ENCODE measurements around the gene GJA10. TPM values are rescaled to one million over a fixed set of nuclear protein-coding genes. Genes with fewer than 3 reads are reported as not detected.

Gene GJA10
- total RNA-seq, 1 experiment from 2014 or later = not detected

DNA sequence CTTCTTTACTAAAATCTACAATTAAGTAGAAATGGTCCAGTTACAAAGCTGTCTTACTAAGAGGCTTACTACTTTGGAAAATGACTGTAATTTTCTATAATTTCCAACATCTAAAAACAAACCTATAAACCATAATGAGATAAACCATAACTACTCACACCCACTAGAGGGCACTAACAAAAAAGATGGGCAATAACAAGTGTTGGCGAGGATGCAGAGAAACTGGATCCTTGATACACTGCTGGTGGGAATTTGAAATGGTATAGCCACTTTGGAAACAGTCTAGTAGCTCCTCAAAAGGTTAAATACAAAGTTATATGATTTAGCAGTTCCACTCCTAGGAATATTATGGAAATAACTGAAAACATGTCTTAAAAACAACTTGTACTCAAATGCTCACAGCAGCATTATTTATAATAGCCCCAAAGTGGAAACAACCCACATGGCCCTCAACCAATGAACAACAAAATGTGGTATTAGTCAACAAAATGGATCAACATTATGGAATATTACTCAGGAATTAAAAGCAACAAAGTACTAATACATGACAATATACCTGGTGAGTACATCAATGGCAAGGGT lies 50.6 kb downstream of the GJA10 start:
- Mint-ChIP-seq H3K9me3 (ENCODE audit: unreplicated experiment) (no peaks in the 10 kb centered on the region), H3K4me3 (ENCODE audit: unreplicated experiment) (no peak overlapping the region), H3K27me3 (ENCODE audit: insufficient read depth, unreplicated experiment) (peaks cover 12% of the 10 kb centered on the region), H3K36me3 (ENCODE audit: insufficient read depth, unreplicated experiment) (no peaks in the 10 kb centered on the region), H3K4me1 (ENCODE audit: low read depth, unreplicated experiment) (no peaks in the 10 kb centered on the region), H3K27ac (ENCODE audit: unreplicated experiment) (no peak overlapping the region)
- H3K4me1 ChIP-seq = no peaks in the 10 kb centered on the region
- ChIA-PET CTCF (interaction anchor here (0.7 kb wide), 1 partner anchor 9 kb away, joined by 6 read pairs; no protein-coding TSS in a partner anchor), POLR2A (no interaction called here)
- 0 out of 2 replicates have a peak, but pooled peaks cover 4% of the 10 kb centered on the region for H3K9me3 ChIP-seq
- H3K27me3 ChIP-seq (replicated peaks; ENCODE audit: control insufficient read depth, insufficient read depth, low read length) = no peaks in the 10 kb centered on the region
- no TSS peak for BruUV-seq (replicated peaks)
- H3K36me3 ChIP-seq (ENCODE audit: control insufficient read depth, insufficient read depth, low read length) = no peaks in the 10 kb centered on the region
- TF ChIP-seq, protein P1, sequence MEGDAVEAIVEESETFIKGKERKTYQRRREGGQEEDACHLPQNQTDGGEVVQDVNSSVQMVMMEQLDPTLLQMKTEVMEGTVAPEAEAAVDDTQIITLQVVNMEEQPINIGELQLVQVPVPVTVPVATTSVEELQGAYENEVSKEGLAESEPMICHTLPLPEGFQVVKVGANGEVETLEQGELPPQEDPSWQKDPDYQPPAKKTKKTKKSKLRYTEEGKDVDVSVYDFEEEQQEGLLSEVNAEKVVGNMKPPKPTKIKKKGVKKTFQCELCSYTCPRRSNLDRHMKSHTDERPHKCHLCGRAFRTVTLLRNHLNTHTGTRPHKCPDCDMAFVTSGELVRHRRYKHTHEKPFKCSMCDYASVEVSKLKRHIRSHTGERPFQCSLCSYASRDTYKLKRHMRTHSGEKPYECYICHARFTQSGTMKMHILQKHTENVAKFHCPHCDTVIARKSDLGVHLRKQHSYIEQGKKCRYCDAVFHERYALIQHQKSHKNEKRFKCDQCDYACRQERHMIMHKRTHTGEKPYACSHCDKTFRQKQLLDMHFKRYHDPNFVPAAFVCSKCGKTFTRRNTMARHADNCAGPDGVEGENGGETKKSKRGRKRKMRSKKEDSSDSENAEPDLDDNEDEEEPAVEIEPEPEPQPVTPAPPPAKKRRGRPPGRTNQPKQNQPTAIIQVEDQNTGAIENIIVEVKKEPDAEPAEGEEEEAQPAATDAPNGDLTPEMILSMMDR (IDR thresholded peaks at IDR 0.05; ENCODE audit: insufficient read depth in 1 of 2, low read depth in 1 of 2, low read length in 1 of 2, severe bottlenecking in 1 of 2, unreplicated experiment in 1 of 2) = peak; percentile 23 to 26
- H3K4me3 ChIP-seq (ENCODE audit: low read depth, low read length) = no peak overlapping the region
- no peak for DNase-seq
- intact Hi-C loops (cut with micrococcal nuclease; ENCODE audit: unreplicated experiment) = loop anchor here (5.0 kb wide), 1 partner anchor 342 kb away; no protein-coding TSS in a partner anchor

Other genes with a start within 250 kb of the GJA10 start
- gene MDN1, start 74.7 kb upstream of the GJA10 start, total RNA-seq (2022) = 49.0 and 59.3 TPM in 2 replicates
- 19.3 and 23.3 TPM in 2 replicates for gene CASP8AP2, start 64.6 kb upstream of the GJA10 start, total RNA-seq (2022)

Measured in Caco-2 (cell line).